IMR-90 (cell line): ENCODE results near the gene PCDH19. TPM values are rescaled to one million over a fixed set of nuclear protein-coding genes. Genes with fewer than 3 reads are reported as not detected.

ENCODE experiments used
- ATAC-seq: fragments of 200-7000 bp; cut with Tn5 transposase; 2 replicates; pipeline ENCODE4 v1.9.1; 2020; ENCODE audit warnings: low read depth, mild to moderate bottlenecking, moderate library complexity
- BruUV-seq: library from RNA; stranded (reverse); fragments of 400-500 nt; replicated peaks from 2 replicates; lab custom pipeline; 2021; lab: Mats Ljungman, UMichigan
- CTCF ChIA-PET: fragments of 300-600 bp; formaldehyde crosslinking; extraction: SDS; loops from one replicate; lab custom pipeline; 2021; ENCODE audit warnings: antibody characterized with exemption; lab: Yijun Ruan, JAX
- POLR2A ChIA-PET: fragments of 300-600 bp; sonication (Branson Sonifier 250); formaldehyde crosslinking; loops from one replicate; lab custom pipeline; 2022; ENCODE audit warnings: antibody characterized with exemption; ENCODE audit not compliant: unreplicated experiment; lab: Charles Lee
- DNase-seq: peaks from one replicate; pipeline ENCODE4 v3.0.0; 2013
- H2AFZ ChIP-seq: replicated peaks from 2 replicates; pipeline ENCODE3; 2013; ENCODE audit warnings: low read length, mild to moderate bottlenecking; ENCODE audit not compliant: poor library complexity
- H2AK5ac ChIP-seq: 2 replicates; pipeline ENCODE4 v1.6.1; 2013; ENCODE audit warnings: low read depth, low read length, inconsistent platforms
- H2AK9ac ChIP-seq: replicated peaks from 2 replicates; pipeline ENCODE3; 2013; ENCODE audit warnings: mild to moderate bottlenecking, low read depth, low read length, moderate library complexity; ENCODE audit not compliant: poor library complexity
- H2BK120ac ChIP-seq: 2 replicates; pipeline ENCODE4 v1.6.1; 2013; ENCODE audit warnings: low read depth, low read length, inconsistent platforms
- H2BK15ac ChIP-seq: 3 replicates; pipeline ENCODE4 v1.6.1; 2013; ENCODE audit warnings: low read depth, low read length, inconsistent platforms
- H2BK20ac ChIP-seq: 2 replicates; pipeline ENCODE4 v1.6.1; 2013; ENCODE audit warnings: low read depth, mild to moderate bottlenecking, inconsistent platforms, low read length, moderate library complexity
- H2BK5ac ChIP-seq: 2 replicates; pipeline ENCODE4 v1.6.1; 2013; ENCODE audit warnings: mild to moderate bottlenecking, low read depth, low read length, inconsistent platforms; ENCODE audit not compliant: poor library complexity, severe bottlenecking
- H3K14ac ChIP-seq: replicated peaks from 2 replicates; pipeline ENCODE4 v1.6.1; 2013; ENCODE audit warnings: low read depth, low read length, inconsistent platforms
- H3K18ac ChIP-seq: 2 replicates; pipeline ENCODE4 v1.6.1; 2013; ENCODE audit warnings: low read depth, low read length, control low read depth
- H3K23ac ChIP-seq: 2 replicates; pipeline ENCODE4 v1.6.1; 2013; ENCODE audit warnings: low read depth, low read length, inconsistent platforms
- H3K27ac ChIP-seq: 2 replicates; pipeline ENCODE4 v1.5.1; 2013; ENCODE audit warnings: mild to moderate bottlenecking, control low read depth, low read length; ENCODE audit not compliant: insufficient read depth
- H3K27me3 ChIP-seq: 2 replicates; pipeline ENCODE4 v1.6.1; 2013; ENCODE audit warnings: low read length; ENCODE audit not compliant: control insufficient read depth, insufficient read depth
- H3K36me3 ChIP-seq: 2 replicates; pipeline ENCODE4 v1.6.1; 2013; ENCODE audit warnings: low read length, mixed read lengths; ENCODE audit not compliant: control insufficient read depth, insufficient read depth
- H3K4ac ChIP-seq: 2 replicates; pipeline ENCODE4 v1.6.1; 2013; ENCODE audit warnings: low read depth, low read length, inconsistent platforms
- H3K4me1 ChIP-seq: 2 replicates; pipeline ENCODE4 v1.6.1; 2013; ENCODE audit warnings: low read length, mixed read lengths; ENCODE audit not compliant: control insufficient read depth, insufficient read depth
- H3K4me2 ChIP-seq: 2 replicates; pipeline ENCODE4 v1.6.1; 2013; ENCODE audit warnings: low read depth, mild to moderate bottlenecking, control low read depth, low read length, moderate library complexity
- H3K4me3 ChIP-seq: 2 replicates; pipeline ENCODE4 v1.5.1; 2013; ENCODE audit warnings: low read depth, mild to moderate bottlenecking, control low read depth, low read length, moderate library complexity; ENCODE audit not compliant: insufficient read depth
- H3K56ac ChIP-seq: 2 replicates; pipeline ENCODE4 v1.6.1; 2013; ENCODE audit warnings: low read length, inconsistent platforms; ENCODE audit not compliant: insufficient read depth; ENCODE audit errors: extremely low read depth
- H3K79me1 ChIP-seq, 2 experiments: 2 replicates each; pipeline ENCODE4 v1.6.1; 2013; ENCODE audit warnings: low read length in 2 of 2, inconsistent platforms in 1 of 2, low read depth in 1 of 2
- H3K9ac ChIP-seq: 2 replicates; pipeline ENCODE4 v1.6.1; 2013; ENCODE audit warnings: low read depth, low read length, control low read depth
- H3K9me1 ChIP-seq: 2 replicates; pipeline ENCODE4 v1.6.1; 2013; ENCODE audit warnings: low read length, inconsistent platforms; ENCODE audit not compliant: insufficient read depth
- H3K9me3 ChIP-seq: 2 replicates; pipeline ENCODE4 v1.6.1; 2013; ENCODE audit warnings: low read length; ENCODE audit not compliant: control insufficient read depth, insufficient read depth
- H4K20me1 ChIP-seq: 2 replicates; pipeline ENCODE4 v1.6.1; 2013; ENCODE audit warnings: low read length, inconsistent platforms; ENCODE audit not compliant: insufficient read depth
- H4K5ac ChIP-seq: 2 replicates; pipeline ENCODE4 v1.6.1; 2013; ENCODE audit warnings: mild to moderate bottlenecking, low read depth, low read length, control low read depth
- H4K8ac ChIP-seq, 2 experiments: 2 replicates each; pipeline ENCODE4 v1.6.1; 2013; ENCODE audit warnings: low read depth in 2 of 2, low read length in 2 of 2, control low read depth in 1 of 2, inconsistent platforms in 1 of 2
- H4K91ac ChIP-seq: 2 replicates; pipeline ENCODE4 v1.6.1; 2013; ENCODE audit warnings: low read depth, low read length, inconsistent platforms; ENCODE audit not compliant: insufficient read depth
- BHLHE40 ChIP-seq: fragments of 150-350 bp; IDR thresholded peaks from 2 replicates; pipeline ENCODE4 v1.6.1; 2016; ENCODE audit warnings: mild to moderate bottlenecking, low read depth, low read length
- CEBPB ChIP-seq: IDR thresholded peaks from 2 replicates; pipeline ENCODE4 v1.6.1; 2012; ENCODE audit warnings: low read depth, low read length, improper control_type of control experiment
- CHD1 ChIP-seq: IDR thresholded peaks from 2 replicates; pipeline ENCODE4 v1.6.1; 2012; ENCODE audit warnings: low read depth, low read length, improper control_type of control experiment
- FOS ChIP-seq: fragments of 150-350 bp; IDR thresholded peaks from 2 replicates; pipeline ENCODE4 v1.6.1; 2016; ENCODE audit warnings: low read depth, low read length
- MAFK ChIP-seq: IDR thresholded peaks from 2 replicates; pipeline ENCODE4 v1.6.1; 2012; ENCODE audit warnings: low read depth, low read length, improper control_type of control experiment
- MAZ ChIP-seq: IDR thresholded peaks from 2 replicates; pipeline ENCODE4 v1.6.1; 2012; ENCODE audit warnings: low read depth, mild to moderate bottlenecking, low read length, improper control_type of control experiment, moderate library complexity, borderline replicate concordance
- MXI1 ChIP-seq: IDR thresholded peaks from 2 replicates; pipeline ENCODE4 v1.6.1; 2012; ENCODE audit warnings: low read depth, mild to moderate bottlenecking, low read length, moderate library complexity, borderline replicate concordance
- NFE2L2 ChIP-seq: fragments of 150-350 bp; IDR thresholded peaks from 2 replicates; pipeline ENCODE4 v1.6.1; 2016; ENCODE audit warnings: low read depth, mild to moderate bottlenecking, low read length
- POLR2A ChIP-seq: IDR thresholded peaks from 2 replicates; pipeline ENCODE4 v1.6.1; 2012; ENCODE audit warnings: mild to moderate bottlenecking, low read depth, low read length
- RAD21 ChIP-seq: IDR thresholded peaks from 2 replicates; pipeline ENCODE4 v1.6.1; 2012; ENCODE audit warnings: low read length, improper control_type of control experiment
- RCOR1 ChIP-seq: IDR thresholded peaks from 2 replicates; pipeline ENCODE4 v1.6.1; 2012; ENCODE audit warnings: mild to moderate bottlenecking, low read length, improper control_type of control experiment; ENCODE audit not compliant: insufficient replicate concordance
- RFX5 ChIP-seq: IDR thresholded peaks from 2 replicates; pipeline ENCODE4 v1.8.0; 2012; ENCODE audit warnings: low read depth, mild to moderate bottlenecking, low read length, moderate library complexity
- SMC3 ChIP-seq: fragments of 150-350 bp; IDR thresholded peaks from 2 replicates; pipeline ENCODE4 v1.6.1; 2016; ENCODE audit warnings: low read depth, mild to moderate bottlenecking, antibody characterized with exemption, low read length, moderate library complexity
- WGBS, 2 experiments: methylation state at CpG; one replicate each; pipeline versions ENCODE4 v1.1.5 to v1.1.7; 2013; ENCODE audit warnings: missing lambda C conversion rate in 2 of 2; ENCODE audit not compliant: insufficient read length in 1 of 2; ENCODE audit errors: extremely low coverage in 2 of 2; 5-methylcytosine and 5-hydroxymethylcytosine counted together
- dilution Hi-C: fragments of 300-500 bp; cut with HindIII; formaldehyde crosslinking; loops from one replicate; pipeline ENCODE4 v1.14.3; 2018; ENCODE audit warnings: low sequenced_read_pairs; ENCODE audit not compliant: unreplicated experiment
- in situ Hi-C: fragments of 300-500 bp; cut with MboI; formaldehyde crosslinking; loops from 3 replicates; pipeline ENCODE4 v1.14.3; 2019; ENCODE audit warnings: low sequenced_read_pairs, inconsistent platforms, mixed read lengths
- intact Hi-C: fragments of 100-400 bp; cut with micrococcal nuclease; formaldehyde crosslinking; loops from 2 replicates; pipeline ENCODE4 v1.10.0; 2022
- polyA plus RNA-seq, 3 experiments: library from polyadenylated mRNA; depleted of rRNA; stranded (reverse); fragments of >200 nt; gene quantifications; 2 replicates each; pipeline ENCODE4 v1.2.3, GENCODE V29; 2012; ENCODE audit warnings: low replicate concordance in 1 of 3
- total RNA-seq: library from RNA; depleted of rRNA; stranded (reverse); fragments of >200 nt; gene quantifications from 2 replicates; pipeline ENCODE4 v1.2.3, GENCODE V29; 2012
- TF ChIP-seq, protein P1 (sequence below): conservative IDR thresholded peaks from 2 replicates; pipeline ENCODE4 v1.5.1; 2012; ENCODE audit warnings: mild to moderate bottlenecking, low read depth, low read length, improper control_type of control experiment
- TF ChIP-seq, protein P2 (sequence below): fragments of 150-350 bp; IDR thresholded peaks from 2 replicates; pipeline ENCODE4 v1.6.1; 2017; ENCODE audit warnings: mild to moderate bottlenecking, antibody characterized with exemption, low read length, low read depth
- TF ChIP-seq, protein P3 (sequence below): fragments of 150-350 bp; IDR thresholded peaks from 2 replicates; pipeline ENCODE4 v1.6.1; 2016; ENCODE audit warnings: low read depth, mild to moderate bottlenecking, low read length, moderate library complexity, borderline replicate concordance

The PCDH19 gene
- total and polyA plus RNA-seq, 2 of the 4 experiments (the other 2 are of a cell fraction): not detected

DNA sequence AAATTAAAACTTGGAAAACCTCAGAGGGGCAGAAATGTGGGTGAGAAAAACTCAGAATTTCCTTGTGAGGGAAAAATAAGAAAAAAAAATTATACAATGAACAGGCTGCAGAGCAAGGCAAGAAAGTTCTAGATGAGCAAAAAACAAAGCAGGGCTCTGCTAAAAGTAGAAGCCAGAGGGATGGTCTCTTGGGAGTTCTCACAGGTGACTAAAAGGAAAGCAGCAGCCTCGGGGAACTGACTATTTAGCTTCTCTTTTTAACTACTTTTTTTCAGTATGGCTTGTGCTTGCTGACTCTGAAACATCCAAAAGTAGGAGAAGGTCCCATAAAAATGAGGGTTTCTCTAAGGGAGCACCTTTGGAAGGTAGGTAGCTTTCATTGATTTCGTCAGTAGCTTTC is 36.4 kb downstream of the PCDH19 start:
- Histone ChIP-seq H4K91ac (no peak overlapping the region), H3K27ac (no peak overlapping the region), H2AK9ac (no peak overlapping the region), H3K4ac (no peak overlapping the region), H2BK5ac (no peak overlapping the region), H3K4me2 (no peak overlapping the region), H2BK20ac (no peak overlapping the region), H3K56ac (no peak overlapping the region), H4K5ac (no peak overlapping the region), H3K9me1 (no peaks in the 10 kb centered on the region), H3K9me3 (no peaks in the 10 kb centered on the region), H3K36me3 (no peaks in the 10 kb centered on the region), H3K9ac (no peak overlapping the region), H3K27me3 (peaks cover 2% of the 10 kb centered on the region; the same call in 1 of the 2 replicates), H3K4me1 (no peaks in the 10 kb centered on the region), H2AFZ (no peak overlapping the region), H2AK5ac (no peak overlapping the region), H2BK15ac (no peak overlapping the region), H3K23ac (no peak overlapping the region), H4K8ac (no peak overlapping the region), H2BK120ac (no peak overlapping the region), H4K20me1 (no peaks in the 10 kb centered on the region), H3K18ac (no peak overlapping the region), H3K14ac (no peak overlapping the region), H3K4me3 (no peak overlapping the region), H3K79me1 (no peaks in the 10 kb centered on the region)
- ATAC-seq (no peak), DNase-seq (no peak)
- ChIA-PET CTCF (no interaction called here), POLR2A (no interaction called here)
- dilution Hi-C loops: no loop called here
- BruUV-seq: no TSS peak
- in situ Hi-C loops: no loop called here
- intact Hi-C loops: no loop called here
- TF ChIP-seq, protein P1, sequence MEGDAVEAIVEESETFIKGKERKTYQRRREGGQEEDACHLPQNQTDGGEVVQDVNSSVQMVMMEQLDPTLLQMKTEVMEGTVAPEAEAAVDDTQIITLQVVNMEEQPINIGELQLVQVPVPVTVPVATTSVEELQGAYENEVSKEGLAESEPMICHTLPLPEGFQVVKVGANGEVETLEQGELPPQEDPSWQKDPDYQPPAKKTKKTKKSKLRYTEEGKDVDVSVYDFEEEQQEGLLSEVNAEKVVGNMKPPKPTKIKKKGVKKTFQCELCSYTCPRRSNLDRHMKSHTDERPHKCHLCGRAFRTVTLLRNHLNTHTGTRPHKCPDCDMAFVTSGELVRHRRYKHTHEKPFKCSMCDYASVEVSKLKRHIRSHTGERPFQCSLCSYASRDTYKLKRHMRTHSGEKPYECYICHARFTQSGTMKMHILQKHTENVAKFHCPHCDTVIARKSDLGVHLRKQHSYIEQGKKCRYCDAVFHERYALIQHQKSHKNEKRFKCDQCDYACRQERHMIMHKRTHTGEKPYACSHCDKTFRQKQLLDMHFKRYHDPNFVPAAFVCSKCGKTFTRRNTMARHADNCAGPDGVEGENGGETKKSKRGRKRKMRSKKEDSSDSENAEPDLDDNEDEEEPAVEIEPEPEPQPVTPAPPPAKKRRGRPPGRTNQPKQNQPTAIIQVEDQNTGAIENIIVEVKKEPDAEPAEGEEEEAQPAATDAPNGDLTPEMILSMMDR: no peak
- TF ChIP-seq, protein P2, sequence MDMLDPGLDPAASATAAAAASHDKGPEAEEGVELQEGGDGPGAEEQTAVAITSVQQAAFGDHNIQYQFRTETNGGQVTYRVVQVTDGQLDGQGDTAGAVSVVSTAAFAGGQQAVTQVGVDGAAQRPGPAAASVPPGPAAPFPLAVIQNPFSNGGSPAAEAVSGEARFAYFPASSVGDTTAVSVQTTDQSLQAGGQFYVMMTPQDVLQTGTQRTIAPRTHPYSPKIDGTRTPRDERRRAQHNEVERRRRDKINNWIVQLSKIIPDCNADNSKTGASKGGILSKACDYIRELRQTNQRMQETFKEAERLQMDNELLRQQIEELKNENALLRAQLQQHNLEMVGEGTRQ: no peak
- TF ChIP-seq NFE2L2: no peak
- no peak for TF ChIP-seq FOS
- no peak for TF ChIP-seq SMC3
- no peak for TF ChIP-seq RAD21
- TF ChIP-seq MXI1: no peak
- TF ChIP-seq BHLHE40: no peak
- no peak for TF ChIP-seq RFX5
- TF ChIP-seq, protein P3, sequence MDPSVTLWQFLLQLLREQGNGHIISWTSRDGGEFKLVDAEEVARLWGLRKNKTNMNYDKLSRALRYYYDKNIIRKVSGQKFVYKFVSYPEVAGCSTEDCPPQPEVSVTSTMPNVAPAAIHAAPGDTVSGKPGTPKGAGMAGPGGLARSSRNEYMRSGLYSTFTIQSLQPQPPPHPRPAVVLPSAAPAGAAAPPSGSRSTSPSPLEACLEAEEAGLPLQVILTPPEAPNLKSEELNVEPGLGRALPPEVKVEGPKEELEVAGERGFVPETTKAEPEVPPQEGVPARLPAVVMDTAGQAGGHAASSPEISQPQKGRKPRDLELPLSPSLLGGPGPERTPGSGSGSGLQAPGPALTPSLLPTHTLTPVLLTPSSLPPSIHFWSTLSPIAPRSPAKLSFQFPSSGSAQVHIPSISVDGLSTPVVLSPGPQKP: no peak
- no peak for TF ChIP-seq RCOR1
- TF ChIP-seq CEBPB: no peak
- TF ChIP-seq POLR2A: no peak
- no peak for TF ChIP-seq MAZ
- no peak for TF ChIP-seq MAFK
- no peak for TF ChIP-seq CHD1
- no CpG with 5 or more reads among the region's 2 CpGs for WGBS, 2 experiments
